Measurements from ENCODE around the gene SEPHS1.
A peak's percentile ranks its signal among the peaks of the same experiment; 100 is the strongest.
"Not testable (repeated sequence)": the region's sequence is repeated elsewhere in the genome, so short reads cannot be mapped to it uniquely, and the experiment has no call there.

The SEPHS1 gene

DNA sequence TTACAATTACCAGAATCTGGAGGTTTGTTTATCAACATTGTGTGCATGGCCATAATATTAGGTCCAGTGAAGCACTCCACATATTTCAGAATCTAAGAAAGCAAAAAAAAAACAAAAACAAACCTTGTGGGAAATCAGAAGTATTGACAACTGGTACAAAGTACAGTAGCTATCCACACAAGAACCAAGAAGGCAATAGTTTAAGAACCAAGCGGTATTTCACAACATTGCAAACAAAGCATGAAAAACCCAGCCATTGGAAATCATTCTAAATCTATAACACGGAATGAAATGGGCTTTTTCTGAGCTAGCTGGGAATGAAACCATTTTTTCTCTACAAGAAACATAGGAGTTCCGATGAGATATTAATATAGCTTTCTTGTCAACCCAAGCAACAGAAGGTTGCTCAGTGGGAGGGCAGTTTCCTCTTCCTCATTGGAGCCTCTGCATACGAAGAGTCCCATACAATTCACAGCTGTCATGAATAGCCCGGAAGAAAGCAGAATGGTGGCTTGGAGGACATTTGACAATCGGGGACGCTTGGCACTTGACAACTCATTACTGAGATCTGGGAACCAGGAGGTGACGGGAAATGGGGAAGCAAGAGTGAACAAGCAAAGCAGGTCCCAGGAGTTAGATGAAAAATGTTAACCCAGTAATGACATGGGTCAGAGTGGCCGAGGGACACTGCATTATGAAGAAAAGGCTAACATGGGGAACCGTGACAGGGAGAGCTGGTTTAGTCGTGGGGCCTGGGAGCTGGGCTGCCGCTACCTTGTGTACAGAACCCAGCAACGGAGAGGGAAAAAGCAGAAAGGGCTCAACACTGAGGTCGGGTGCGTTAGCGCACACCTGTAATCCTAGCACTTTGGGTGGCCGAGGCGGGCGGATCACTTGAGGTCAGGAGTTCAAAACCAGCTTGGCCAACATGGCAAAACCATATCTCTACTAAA, 56.0 kb downstream of the SEPHS1 start:
- Histone ChIP-seq H3K9me3 (replicated peaks in 1 of 11) (no peaks in the 10 kb centered on the region), H4K20me1 (no peaks in the 10 kb centered on the region), H3K4me2 (peak overlapping the region in 1 of 11 experiments; percentile 17; a peak in 2 of 22 replicates), H3K27me3 (no peaks in the 10 kb centered on the region), H3K9ac (no peak overlapping the region), H3K4me3 (no peak overlapping the region), H3K4me1 (peaks cover 4 to 31% (median 12%) of the 10 kb centered on the region in 10 experiments; a peak in 16 of 20 replicates), H3K36me3 (peaks cover 0 to 46% (median 23%) of the 10 kb centered on the region in 11 experiments; a peak in 14 of 22 replicates), H3K27ac (no peak overlapping the region)
- no peak for TF ChIP-seq Cebpa-rat (IDR thresholded peaks at IDR 0.05)

DNA sequence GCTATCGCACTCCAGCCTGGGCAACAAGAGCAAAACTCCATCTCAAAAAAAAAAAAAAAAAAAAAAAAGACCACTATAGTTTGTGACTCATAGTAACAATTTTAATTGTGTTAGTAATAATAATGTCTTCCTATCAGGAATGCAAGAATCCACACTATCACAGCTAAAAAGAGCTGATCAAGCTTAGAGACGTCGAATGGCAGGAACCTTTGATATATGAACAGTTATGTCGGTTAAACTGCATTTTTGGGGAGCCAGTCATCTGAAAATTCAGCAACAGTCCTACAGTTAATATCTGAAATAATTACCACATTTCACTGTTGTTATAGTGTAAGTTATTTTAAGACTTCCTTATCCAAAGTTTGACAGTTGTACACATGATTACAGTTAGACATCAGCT, 57.0 kb downstream of the SEPHS1 start:
- Histone ChIP-seq H3K36me3 (peaks cover 0 to 46% (median 23%) of the 10 kb centered on the region in 11 experiments; a peak in 14 of 22 replicates), H3K4me3 (no peak overlapping the region), H3K4me2 (peak overlapping the region in 1 of 11 experiments; percentile 17; a peak in 2 of 22 replicates), H3K9me3 (replicated peaks in 1 of 11) (no peaks in the 10 kb centered on the region), H3K4me1 (peaks cover 4 to 31% (median 12%) of the 10 kb centered on the region in 10 experiments; a peak in 16 of 20 replicates), H4K20me1 (no peaks in the 10 kb centered on the region), H3K27me3 (no peaks in the 10 kb centered on the region), H3K27ac (no peak overlapping the region), H3K9ac (no peak overlapping the region)
- no peak for TF ChIP-seq Cebpa-rat (IDR thresholded peaks at IDR 0.05)

DNA sequence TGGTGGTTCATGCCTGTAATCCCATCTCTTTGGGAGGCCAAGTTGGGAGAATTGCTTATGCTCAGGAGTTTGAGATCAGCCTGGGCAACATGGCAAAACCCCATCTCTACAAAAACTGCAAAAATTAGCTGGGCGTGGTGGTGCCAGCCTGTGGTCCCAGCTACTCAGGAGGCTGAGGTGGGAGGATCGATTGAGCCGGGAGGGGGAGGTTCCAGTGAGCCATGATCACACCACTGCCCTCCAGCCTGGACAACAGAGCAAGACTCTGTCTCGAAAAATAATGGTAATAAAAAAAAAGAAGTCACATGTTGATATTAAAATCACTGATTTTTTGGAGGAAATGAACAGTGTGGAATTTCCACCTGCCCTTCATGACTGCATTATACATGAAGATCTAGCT, 64.0 kb downstream of the SEPHS1 start:
- Histone ChIP-seq H3K27me3 (no peaks in the 10 kb centered on the region), H3K4me2 (no peak overlapping the region), H4K20me1 (no peaks in the 10 kb centered on the region), H3K4me1 (peaks cover 4 to 25% (median 11%) of the 10 kb centered on the region in 10 experiments; a peak in 16 of 20 replicates), H3K4me3 (no peak overlapping the region), H3K27ac (no peak overlapping the region), H3K9ac (no peak overlapping the region), H3K9me3 (replicated peaks in 1 of 11) (no peaks in the 10 kb centered on the region), H3K36me3 (peaks cover 0 to 35% (median 23%) of the 10 kb centered on the region in 11 experiments; a peak in 15 of 22 replicates)
- TF ChIP-seq Cebpa-rat (IDR thresholded peaks at IDR 0.05) = no peak

DNA sequence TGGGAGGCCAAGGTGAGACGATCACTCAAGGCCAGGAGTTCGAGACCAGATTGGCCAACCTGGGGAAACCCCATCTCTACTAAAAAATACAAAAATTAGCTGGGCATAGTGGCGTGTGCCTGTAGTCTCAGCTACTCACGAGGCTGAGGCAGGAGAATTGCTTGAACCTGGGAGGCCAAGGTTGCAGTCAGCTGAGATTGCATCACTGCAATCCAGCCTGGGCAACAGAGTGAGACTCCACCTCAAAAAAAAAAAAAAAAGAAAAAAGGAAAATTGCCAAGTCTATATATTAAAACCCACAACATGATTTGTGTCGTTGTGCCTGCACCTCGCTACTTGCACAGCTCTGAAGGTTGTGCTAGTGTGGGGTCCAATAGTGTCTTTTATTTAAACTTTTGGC, 65.7 kb downstream of the SEPHS1 start:
- H3K27ac ChIP-seq; H3K9ac ChIP-seq; H3K4me2 ChIP-seq; H3K9me3 ChIP-seq (replicated peaks in 1 of 11); H3K4me3 ChIP-seq; H4K20me1 ChIP-seq; H3K27me3 ChIP-seq; H3K4me1 ChIP-seq: not testable (repeated sequence)
- H3K36me3 ChIP-seq = peaks cover 0 to 46% (median 19%) of the 10 kb centered on the region in 11 experiments; a peak in 15 of 22 replicates
- 0 out of 22 replicates have a peak, but pooled peaks of 1 of the 11 experiments have one; percentile 27 for TF ChIP-seq Cebpa-rat (IDR thresholded peaks at IDR 0.05)

DNA sequence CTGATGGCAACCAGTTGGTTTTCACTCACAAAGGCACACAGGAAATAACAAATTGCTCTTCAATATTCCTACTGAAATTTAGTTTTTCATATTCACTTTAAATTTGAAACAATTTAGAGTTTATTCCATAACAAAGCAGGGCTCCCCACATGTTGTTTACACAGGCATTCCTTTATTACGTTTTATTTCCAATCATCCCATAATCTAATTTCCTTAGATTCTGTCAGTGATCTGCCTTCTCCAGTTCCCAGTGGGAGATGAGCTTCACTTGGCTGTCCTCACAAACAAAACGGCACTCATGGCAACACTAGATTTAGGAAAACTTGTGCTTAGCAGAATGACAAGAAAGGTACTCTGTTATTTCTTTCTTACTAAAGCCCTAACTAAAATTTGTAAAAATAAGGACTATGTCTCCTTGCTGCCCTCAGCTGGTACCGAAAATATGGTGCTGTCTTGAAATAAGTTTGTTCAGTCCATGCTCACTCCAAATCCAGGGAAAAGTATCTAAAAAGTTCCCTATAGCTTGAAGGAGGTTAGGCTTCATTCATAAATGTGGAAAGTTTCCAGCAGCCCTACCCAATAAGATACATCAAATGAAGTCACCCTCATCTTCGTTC, 71.2 kb downstream of the SEPHS1 start:
- H3K27ac ChIP-seq = no peak overlapping the region
- no peaks in the 10 kb centered on the region; a peak in 1 of 22 replicates for H3K9me3 ChIP-seq (replicated peaks in 1 of 11)
- no peak overlapping the region for H3K9ac ChIP-seq
- H3K4me3 ChIP-seq = no peak overlapping the region
- TF ChIP-seq Cebpa-rat (IDR thresholded peaks at IDR 0.05) = no peak
- H3K4me1 ChIP-seq = peaks cover 0 to 24% (median 14%) of the 10 kb centered on the region in 10 experiments; a peak in 15 of 20 replicates
- H3K4me2 ChIP-seq = no peak overlapping the region
- no peaks in the 10 kb centered on the region for H3K27me3 ChIP-seq
- H4K20me1 ChIP-seq = no peaks in the 10 kb centered on the region
- H3K36me3 ChIP-seq = peaks cover 0 to 40% (median 17%) of the 10 kb centered on the region in 11 experiments; a peak in 14 of 22 replicates

DNA sequence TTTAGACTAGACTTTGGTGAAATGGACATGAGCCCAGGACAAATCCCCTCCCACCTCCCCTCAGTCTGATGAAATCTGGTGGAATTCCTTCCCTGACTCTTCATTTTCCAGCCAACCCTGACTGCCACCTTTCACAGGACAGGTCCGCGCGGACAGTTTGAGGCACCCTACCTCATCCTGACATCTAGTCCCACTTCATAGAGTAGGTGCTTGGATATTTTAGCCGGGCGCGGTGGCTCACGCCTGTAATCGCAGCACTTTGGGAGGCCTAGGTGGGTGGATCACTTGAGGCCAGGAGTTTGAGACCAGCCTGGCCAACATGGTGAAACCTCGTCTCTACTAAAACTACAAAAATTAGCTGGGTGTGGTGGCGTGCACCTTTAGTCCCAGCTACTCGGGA, 71.9 kb downstream of the SEPHS1 start:
- Histone ChIP-seq H3K36me3 (peaks cover 0 to 33% (median 12%) of the 10 kb centered on the region in 11 experiments; a peak in 14 of 22 replicates), H3K4me1 (peaks cover 0 to 31% (median 21%) of the 10 kb centered on the region in 10 experiments; a peak in 15 of 20 replicates)
- not testable (repeated sequence) for H3K27me3 ChIP-seq; H4K20me1 ChIP-seq; H3K4me3 ChIP-seq; H3K27ac ChIP-seq; H3K9me3 ChIP-seq (replicated peaks in 1 of 11); H3K9ac ChIP-seq; H3K4me2 ChIP-seq

DNA sequence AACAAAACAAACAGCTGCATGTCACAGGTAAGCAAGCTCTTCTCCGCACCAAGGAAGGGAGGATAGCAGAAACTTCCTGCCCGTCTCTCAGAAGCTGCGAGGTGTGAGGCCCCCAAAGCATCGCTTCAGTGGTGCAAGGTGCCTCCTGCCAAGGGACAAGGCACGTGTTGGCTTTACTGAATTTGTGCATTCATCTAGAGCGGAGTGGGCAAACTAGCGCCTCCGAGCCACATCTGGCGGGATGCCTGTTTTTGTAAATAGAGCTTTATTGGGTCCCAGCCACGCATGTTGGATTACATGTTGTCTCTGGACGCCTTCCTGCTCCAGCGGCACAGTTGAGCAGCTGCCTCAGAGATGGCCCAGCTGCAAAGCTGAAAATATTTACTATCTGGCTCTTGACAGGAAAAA, 75.9 kb downstream of the SEPHS1 start:
- no peaks in the 10 kb centered on the region for H3K36me3 ChIP-seq
- no peaks in the 10 kb centered on the region for H4K20me1 ChIP-seq
- 0 out of 22 replicates have a peak overlapping the region, but pooled peaks of 1 of the 11 experiments have one; percentile 23 for H3K9ac ChIP-seq
- peak overlapping the region in 1 of 11 experiments; percentile 4; a peak in 3 of 22 replicates for H3K27ac ChIP-seq
- H3K4me2 ChIP-seq = peak overlapping the region in 9 of 11 experiments; percentile 31 to 72 (median 43); a peak in 17 of 22 replicates
- H3K4me3 ChIP-seq = no peak overlapping the region
- H3K9me3 ChIP-seq (replicated peaks in 1 of 11) = no peaks in the 10 kb centered on the region; a peak in 1 of 22 replicates
- H3K4me1 ChIP-seq = peaks cover 0 to 36% (median 22%) of the 10 kb centered on the region in 10 experiments; a peak in 15 of 20 replicates
- H3K27me3 ChIP-seq = no peaks in the 10 kb centered on the region
- no peak for TF ChIP-seq Cebpa-rat (IDR thresholded peaks at IDR 0.05)

DNA sequence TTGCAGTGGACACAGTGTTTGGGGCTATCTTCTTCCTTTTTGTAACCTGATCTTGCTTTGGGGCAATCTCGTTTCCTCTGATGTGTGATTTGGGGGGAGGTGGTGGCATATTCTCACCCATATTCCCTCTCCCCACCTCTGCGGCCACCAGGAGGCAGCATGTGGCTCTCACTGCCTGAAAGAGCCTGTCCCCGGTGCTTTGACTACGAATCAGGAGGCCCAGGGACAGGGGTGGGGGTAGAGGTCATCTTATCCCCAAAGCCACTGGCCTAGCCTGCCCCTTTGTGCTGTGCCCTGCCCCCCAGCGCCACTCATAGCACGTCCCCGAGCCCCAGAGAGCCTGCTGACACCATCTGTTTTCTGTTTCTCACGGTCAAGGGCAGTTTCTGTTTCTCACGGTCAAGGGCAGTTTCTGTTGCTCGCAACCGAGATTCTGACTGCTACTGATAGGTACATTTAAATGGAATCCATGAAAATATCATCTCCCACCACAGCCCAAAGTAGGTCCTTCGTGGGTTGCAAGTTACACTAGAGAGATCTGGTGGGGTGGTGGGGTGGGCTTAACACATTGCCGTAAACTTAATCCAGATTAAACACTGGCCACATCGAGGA, 76.4 kb downstream of the SEPHS1 start:
- Histone ChIP-seq H3K9ac (no peak overlapping the region), H3K36me3 (no peaks in the 10 kb centered on the region), H3K9me3 (replicated peaks in 1 of 11) (no peaks in the 10 kb centered on the region; a peak in 1 of 22 replicates), H3K4me1 (peaks cover 0 to 37% (median 22%) of the 10 kb centered on the region in 10 experiments; a peak in 15 of 20 replicates), H3K27me3 (no peaks in the 10 kb centered on the region), H3K4me2 (peak overlapping the region in 9 of 11 experiments; percentile 31 to 72 (median 43); a peak in 17 of 22 replicates), H3K4me3 (no peak overlapping the region), H4K20me1 (no peaks in the 10 kb centered on the region), H3K27ac (peak overlapping the region in 1 of 11 experiments; percentile 4; a peak in 2 of 22 replicates)
- TF ChIP-seq Cebpa-rat (IDR thresholded peaks at IDR 0.05) = no peak
